Activated CD4-positive, alpha-beta T cell treated with anti-CD3 and anti-CD28 coated beads, Interleukin-2, amount 10 ng/mL, durations not matched to agents 24 days and 14 days (primary cell): ENCODE measurements around the gene DIO3. TPM values are rescaled to one million over a fixed set of nuclear protein-coding genes. Genes with fewer than 3 reads are reported as not detected.

ENCODE experiments used
- total RNA-seq: library from RNA; stranded (reverse); gene quantifications from 2 replicates; pipeline ENCODE4 v1.2.3, GENCODE V29; 2022

DIO3 gene
- total RNA-seq, 1 donor from 2014 or later: not detected

Other genes with a start within 250 kb of the DIO3 start
- 160 and 181 TPM in 2 replicates for gene PPP2R5C, start 200.2 kb downstream of the DIO3 start, total RNA-seq